AG04450 (cell line): Measurements from ENCODE around the gene ARSB. TPM values are rescaled to one million over a fixed set of nuclear protein-coding genes. Genes with fewer than 3 reads are reported as not detected.

Experiments
- CTCF ChIA-PET: fragments of 300-600, 350-600 bp; formaldehyde crosslinking; extraction: SDS; loops from one replicate; lab custom pipeline; 2022; ENCODE audit warnings: antibody characterized with exemption, inconsistent platforms; lab: Charles Lee
- POLR2A ChIA-PET: fragments of 350-600 bp; formaldehyde crosslinking; extraction: SDS; loops from one replicate; lab custom pipeline; 2021; ENCODE audit warnings: antibody characterized with exemption, inconsistent platforms; lab: Yijun Ruan, JAX
- DNase-seq: peaks from one replicate; pipeline ENCODE4 v3.0.0-alpha.2; 2011; ENCODE audit warnings: low read depth, low spot score
- H3K27ac ChIP-seq: one replicate; pipeline ENCODE4 v1.5.1; 2012; ENCODE audit warnings: low read depth, low read length, control low read depth
- H3K27me3 ChIP-seq: one replicate; pipeline ENCODE4 v1.6.0; 2012; ENCODE audit warnings: low read length; ENCODE audit not compliant: control insufficient read depth, insufficient read depth
- H3K4me3 ChIP-seq: 2 replicates; pipeline ENCODE4 v1.5.1; 2011; ENCODE audit warnings: mild to moderate bottlenecking, low read depth, low read length, control low read depth
- H3K9me3 ChIP-seq: 2 replicates; pipeline ENCODE4 v1.5.1; 2012; ENCODE audit warnings: low read length; ENCODE audit not compliant: control insufficient read depth, insufficient read depth
- polyA plus RNA-seq: library from polyadenylated mRNA; depleted of rRNA; stranded (reverse); fragments of >200 nt; gene quantifications from 2 replicates; pipeline ENCODE4 v1.2.3, GENCODE V29; 2011
- TF ChIP-seq, protein P1 (sequence below): IDR thresholded peaks from 2 replicates; pipeline ENCODE4 v1.5.1; 2011; ENCODE audit warnings: low read depth, low read length, control low read depth, inconsistent platforms

The ARSB gene
- polyA plus RNA-seq, 1 experiment, result 21.0 TPM

DNA sequence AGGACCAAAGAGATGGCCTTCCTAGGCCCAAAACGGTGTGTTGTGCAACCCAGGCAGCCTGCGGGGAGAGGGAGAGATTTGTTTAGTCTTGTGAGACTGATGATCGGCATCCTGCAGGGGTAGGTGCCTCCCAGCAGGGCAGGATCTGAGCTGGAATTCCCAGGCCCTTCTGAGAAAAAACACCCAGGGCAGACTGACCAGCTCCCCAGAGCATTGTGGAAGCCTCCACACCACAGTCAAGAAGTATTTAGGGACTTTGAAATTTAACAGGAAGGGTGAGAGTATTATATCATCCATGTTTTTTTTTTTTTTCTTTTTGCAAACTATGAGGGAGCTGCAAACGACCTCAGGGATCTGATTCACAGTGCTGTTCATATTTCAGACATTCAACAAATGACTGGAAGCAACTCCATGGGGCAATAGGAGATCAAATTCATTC, 232.0 kb downstream of the ARSB start:
- no peaks in the 10 kb centered on the region for H3K27me3 ChIP-seq
- TF ChIP-seq, protein P1, sequence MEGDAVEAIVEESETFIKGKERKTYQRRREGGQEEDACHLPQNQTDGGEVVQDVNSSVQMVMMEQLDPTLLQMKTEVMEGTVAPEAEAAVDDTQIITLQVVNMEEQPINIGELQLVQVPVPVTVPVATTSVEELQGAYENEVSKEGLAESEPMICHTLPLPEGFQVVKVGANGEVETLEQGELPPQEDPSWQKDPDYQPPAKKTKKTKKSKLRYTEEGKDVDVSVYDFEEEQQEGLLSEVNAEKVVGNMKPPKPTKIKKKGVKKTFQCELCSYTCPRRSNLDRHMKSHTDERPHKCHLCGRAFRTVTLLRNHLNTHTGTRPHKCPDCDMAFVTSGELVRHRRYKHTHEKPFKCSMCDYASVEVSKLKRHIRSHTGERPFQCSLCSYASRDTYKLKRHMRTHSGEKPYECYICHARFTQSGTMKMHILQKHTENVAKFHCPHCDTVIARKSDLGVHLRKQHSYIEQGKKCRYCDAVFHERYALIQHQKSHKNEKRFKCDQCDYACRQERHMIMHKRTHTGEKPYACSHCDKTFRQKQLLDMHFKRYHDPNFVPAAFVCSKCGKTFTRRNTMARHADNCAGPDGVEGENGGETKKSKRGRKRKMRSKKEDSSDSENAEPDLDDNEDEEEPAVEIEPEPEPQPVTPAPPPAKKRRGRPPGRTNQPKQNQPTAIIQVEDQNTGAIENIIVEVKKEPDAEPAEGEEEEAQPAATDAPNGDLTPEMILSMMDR, result no peak
- H3K4me3 ChIP-seq, result no peak overlapping the region
- peak overlapping the region; percentile 34 for H3K27ac ChIP-seq
- POLR2A ChIA-PET, result interaction anchor here (0.6 to 0.8 kb wide), 2 partner anchors 232 to 1493 kb away, joined by 4 read pairs; no protein-coding TSS in a partner anchor
- DNase-seq, result no peak
- CTCF ChIA-PET, result interaction anchor here (0.7 kb wide), 1 partner anchor 92 kb away, joined by 3 read pairs; no protein-coding TSS in a partner anchor
- H3K9me3 ChIP-seq, result no peaks in the 10 kb centered on the region

DNA sequence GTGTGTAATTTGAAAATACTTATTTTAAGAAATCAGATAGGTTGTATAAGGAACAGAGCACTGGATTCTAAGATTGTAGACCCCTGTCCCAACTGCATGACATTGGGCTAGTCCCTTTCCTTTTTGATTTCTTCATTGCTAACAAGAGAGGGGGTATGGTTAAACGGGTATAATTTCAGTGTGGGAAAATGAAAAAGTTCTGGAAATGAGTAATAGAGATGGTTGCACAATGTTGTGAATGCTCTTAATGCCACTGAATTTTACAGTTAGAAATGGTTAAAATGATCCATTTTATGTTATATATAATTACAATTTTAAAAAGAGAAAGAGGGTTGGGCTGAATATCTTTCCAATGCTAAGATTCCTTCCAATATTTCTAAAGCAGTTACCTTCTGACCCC, 233.2 kb downstream of the ARSB start:
- POLR2A ChIA-PET, result no interaction called here
- no peaks in the 10 kb centered on the region for H3K9me3 ChIP-seq
- TF ChIP-seq, protein P1, result no peak
- no peak overlapping the region for H3K27ac ChIP-seq
- no peak for DNase-seq
- CTCF ChIA-PET, result no interaction called here
- H3K27me3 ChIP-seq, result no peaks in the 10 kb centered on the region
- no peak overlapping the region for H3K4me3 ChIP-seq

GRCh38 chr5:78750281-78750680, 234.8 kb downstream of the ARSB start:
- no peak overlapping the region for H3K27ac ChIP-seq
- ChIA-PET CTCF (no interaction called here), POLR2A (interaction anchor here (0.6 kb wide), 1 partner anchor 80 kb away, joined by 3 read pairs; no protein-coding TSS in a partner anchor)
- H3K4me3 ChIP-seq, result no peak overlapping the region
- no peak for DNase-seq
- H3K27me3 ChIP-seq, result no peaks in the 10 kb centered on the region
- TF ChIP-seq, protein P1, result no peak
- H3K9me3 ChIP-seq, result no peaks in the 10 kb centered on the region

GRCh38 chr5:78747705-78748359, 237.3 kb downstream of the ARSB start:
- CTCF ChIA-PET, result interaction anchor here (1.4 to 1.6 kb wide), 3 partner anchors 101 to 280 kb away, joined by 4 to 5 read pairs (median 5); no protein-coding TSS in a partner anchor
- peak; percentile 81 for DNase-seq
- Histone ChIP-seq H3K4me3 (no peak overlapping the region), H3K27me3 (no peaks in the 10 kb centered on the region), H3K9me3 (no peaks in the 10 kb centered on the region), H3K27ac (peak overlapping the region; percentile 91)
- TF ChIP-seq, protein P1, result no peak
- POLR2A ChIA-PET, result interaction anchor here (0.5 to 1.6 kb wide), 11 partner anchors 9 to 243 kb away, joined by 3 to 25 read pairs (median 4); partner anchors contain the start of gene ARSB

- Histone ChIP-seq H3K27ac (peak overlapping the region; percentile 91), H3K9me3 (no peaks in the 10 kb centered on the region), H3K27me3 (no peaks in the 10 kb centered on the region), H3K4me3 (no peak overlapping the region)
- TF ChIP-seq, protein P1, result no peak
- no peak for DNase-seq
- POLR2A ChIA-PET, result interaction anchor here (0.7 to 1.6 kb wide), 7 partner anchors 10 to 242 kb away, joined by 3 to 25 read pairs (median 4); no protein-coding TSS in a partner anchor
- CTCF ChIA-PET, result interaction anchor here (0.6 to 1.6 kb wide), 4 partner anchors 12 to 279 kb away, joined by 3 to 5 read pairs (median 4); no protein-coding TSS in a partner anchor
Observed at GRCh38 chr5:78747055-78747454, 238.1 kb downstream of the ARSB start.
